Activated T-cell treated with anti-CD3 and anti-CD28 coated beads for 1 hour (primary cell): ENCODE data around the gene ZFHX3.

Source experiments
- DNase-seq: peaks from one replicate; pipeline ENCODE4 v3.0.0-alpha.2; 2020; ENCODE audit warnings: low read depth

The ZFHX3 gene

DNA sequence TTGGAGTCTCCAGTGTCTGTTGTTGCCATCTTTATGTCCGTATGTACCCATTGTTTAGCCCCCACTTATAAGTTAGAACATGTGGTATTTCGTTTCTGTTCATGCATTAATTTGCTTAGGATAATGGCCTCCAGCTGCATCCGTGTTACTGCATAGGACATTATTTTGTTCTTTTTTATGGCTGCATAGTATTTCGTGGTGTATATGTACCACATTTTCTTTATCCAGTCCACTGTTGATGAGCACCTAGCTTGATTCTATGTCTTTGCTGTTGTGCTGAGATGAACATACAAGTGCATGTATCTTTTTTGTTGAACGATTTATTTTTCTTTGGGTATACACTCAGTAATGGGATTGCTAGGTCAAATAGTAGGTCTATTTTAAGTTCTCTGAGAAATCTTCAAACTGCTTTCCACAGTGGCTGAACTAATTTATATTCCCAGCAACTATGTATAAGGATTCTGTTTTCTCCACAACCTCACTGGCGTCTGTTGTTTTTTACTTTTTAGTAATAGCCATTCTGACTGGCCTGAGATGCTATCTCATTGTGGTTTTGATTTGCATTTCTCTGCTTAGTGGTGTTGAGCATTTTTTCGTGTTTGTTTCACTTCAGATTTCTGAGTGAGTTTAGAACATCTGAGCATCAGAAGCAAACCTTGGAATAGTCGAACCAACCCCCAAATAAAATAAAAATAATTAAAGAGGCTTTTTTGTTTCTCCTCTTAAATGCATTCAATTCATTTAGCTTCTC lies 304.7 kb downstream of the ZFHX3 start:
- DNase-seq: no peak

DNA sequence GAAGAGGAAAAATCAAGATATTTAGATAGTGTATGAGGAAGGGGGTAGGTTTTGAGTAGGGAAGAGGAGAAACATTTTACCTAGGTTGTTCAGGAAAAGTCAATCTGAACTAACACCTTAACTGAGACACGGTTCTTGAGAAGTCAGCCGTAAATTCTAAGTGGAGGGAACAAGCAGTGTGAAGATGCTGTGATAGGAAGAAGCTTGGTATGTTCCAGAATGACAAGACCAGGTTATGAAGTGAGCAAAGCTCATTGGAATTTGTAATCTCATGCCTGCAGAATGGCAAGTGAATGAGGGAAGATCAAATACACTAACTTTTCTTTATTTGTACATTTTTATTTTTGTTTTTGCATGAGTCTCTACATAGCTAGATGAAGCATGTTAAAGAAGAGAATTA lies 307.6 kb downstream of the ZFHX3 start:
- DNase-seq: no peak

DNA sequence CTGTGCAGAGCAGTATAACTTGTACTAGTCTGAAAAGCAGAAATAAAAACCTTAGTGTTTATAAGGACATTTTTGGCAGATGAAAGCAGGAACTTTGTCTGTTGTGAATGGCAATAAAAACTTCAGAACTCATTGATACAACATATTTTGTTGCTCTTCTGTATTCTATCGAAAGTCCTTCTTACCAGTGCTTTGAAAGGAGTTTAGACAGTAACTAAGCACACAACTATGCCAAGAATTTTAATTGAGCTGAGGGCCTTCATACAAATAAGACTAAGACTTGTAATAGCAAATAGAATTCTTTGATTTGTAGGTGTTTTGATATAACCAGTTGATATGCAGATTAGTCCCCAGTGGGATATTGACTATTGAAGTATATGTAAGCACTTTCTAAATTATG lies 308.4 kb downstream of the ZFHX3 start:
- no peak for DNase-seq

DNA sequence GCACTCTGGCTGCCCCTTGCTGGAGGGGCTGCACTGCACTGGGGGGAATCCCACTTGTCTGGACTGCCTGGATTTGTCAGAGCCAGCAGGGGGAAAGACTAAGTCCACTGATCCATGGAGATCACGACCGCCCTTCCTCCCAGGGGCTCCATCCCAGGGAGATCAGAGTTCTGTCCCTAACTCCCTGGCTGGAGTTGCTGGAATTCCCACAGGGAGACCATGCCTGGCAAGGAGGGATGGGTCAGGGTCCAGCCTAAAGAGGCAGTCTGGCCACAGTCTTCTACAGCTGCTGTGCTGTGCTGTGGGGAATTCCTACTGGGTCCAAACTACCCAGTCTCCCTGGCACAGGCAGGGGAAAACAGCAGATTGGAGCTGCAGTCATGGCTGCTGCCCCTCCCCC lies 311.9 kb downstream of the ZFHX3 start:
- no peak for DNase-seq
